ENCODE data around the gene CMTM7. TPM values are rescaled to one million over a fixed set of nuclear protein-coding genes. Genes with fewer than 3 reads are reported as not detected.
A peak's percentile ranks its signal among the peaks of the same experiment; 100 is the strongest.

Gene CMTM7
- total and polyA plus RNA-seq, 2 experiments from 2014 or later = 32.2 to 93.6 TPM

DNA sequence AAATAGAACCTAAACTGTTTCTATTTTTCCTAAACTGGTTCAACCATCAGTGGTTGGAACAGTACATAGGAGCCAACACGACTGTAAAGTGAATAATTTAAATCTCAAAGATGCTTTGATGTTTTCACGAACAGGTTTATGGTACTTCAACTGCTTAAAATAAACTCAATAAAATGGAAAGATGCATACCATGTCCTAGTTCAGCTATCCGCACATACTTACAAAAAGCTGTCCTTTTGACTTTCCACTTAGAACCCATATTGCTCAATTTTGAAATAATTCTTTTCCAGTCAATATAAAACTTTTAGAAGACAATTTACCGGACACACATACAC lies 110.1 kb downstream of the CMTM7 start:
- Histone ChIP-seq H2AFZ (peak overlapping the region; percentile 52), H3K9me2 (ENCODE audit: insufficient read depth) (no peaks in the 10 kb centered on the region), H3K27ac (ENCODE audit: low read depth) (peak overlapping the region; percentile 92), H3K27me3 (ENCODE audit: insufficient read depth) (no peaks in the 10 kb centered on the region), H3K36me3 (ENCODE audit: insufficient read depth) (no peaks in the 10 kb centered on the region), H3K4me3 (peak overlapping the region; percentile 89), H4K20me1 (replicated peaks; ENCODE audit: insufficient read depth) (0 out of 2 replicates have a peak, but pooled peaks cover 5% of the 10 kb centered on the region), H3K4me2 (peak overlapping the region; percentile 94), H3K79me2 (replicated peaks; ENCODE audit: insufficient read depth) (peaks cover 49% of the 10 kb centered on the region), H3K4me1 (ENCODE audit: insufficient read depth) (peaks cover 23% of the 10 kb centered on the region), H3F3A (replicated peaks; ENCODE audit: low read depth) (peaks cover 6% of the 10 kb centered on the region; the same call in 1 of the 2 replicates)
- ATAC-seq (no peak), DNase-seq (ENCODE audit: low spot score) (no peak)
- H3K4me3 Mint-ChIP-seq = peak overlapping the region; percentile 92
- TF ChIP-seq, protein P1, sequence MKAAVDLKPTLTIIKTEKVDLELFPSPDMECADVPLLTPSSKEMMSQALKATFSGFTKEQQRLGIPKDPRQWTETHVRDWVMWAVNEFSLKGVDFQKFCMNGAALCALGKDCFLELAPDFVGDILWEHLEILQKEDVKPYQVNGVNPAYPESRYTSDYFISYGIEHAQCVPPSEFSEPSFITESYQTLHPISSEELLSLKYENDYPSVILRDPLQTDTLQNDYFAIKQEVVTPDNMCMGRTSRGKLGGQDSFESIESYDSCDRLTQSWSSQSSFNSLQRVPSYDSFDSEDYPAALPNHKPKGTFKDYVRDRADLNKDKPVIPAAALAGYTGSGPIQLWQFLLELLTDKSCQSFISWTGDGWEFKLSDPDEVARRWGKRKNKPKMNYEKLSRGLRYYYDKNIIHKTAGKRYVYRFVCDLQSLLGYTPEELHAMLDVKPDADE (IDR thresholded peaks at IDR 0.05) = no peak
- no peak for TF ChIP-seq NANOG (IDR thresholded peaks at IDR 0.05; ENCODE audit: borderline replicate concordance)
- TF ChIP-seq JUNB (IDR thresholded peaks at IDR 0.05; ENCODE audit: unreplicated experiment) = no peak
- no peak for TF ChIP-seq ZNF331 (CRISPR knock-in tag; IDR thresholded peaks at IDR 0.05; ENCODE audit: low read depth)
- TF ChIP-seq CREB1 (CRISPR knock-in tag; IDR thresholded peaks at IDR 0.05; ENCODE audit: low read depth) = no peak
- TF ChIP-seq EZH2phosphoT487 (IDR thresholded peaks at IDR 0.05; ENCODE audit: unreplicated experiment) = no peak
- TF ChIP-seq, protein P2, sequence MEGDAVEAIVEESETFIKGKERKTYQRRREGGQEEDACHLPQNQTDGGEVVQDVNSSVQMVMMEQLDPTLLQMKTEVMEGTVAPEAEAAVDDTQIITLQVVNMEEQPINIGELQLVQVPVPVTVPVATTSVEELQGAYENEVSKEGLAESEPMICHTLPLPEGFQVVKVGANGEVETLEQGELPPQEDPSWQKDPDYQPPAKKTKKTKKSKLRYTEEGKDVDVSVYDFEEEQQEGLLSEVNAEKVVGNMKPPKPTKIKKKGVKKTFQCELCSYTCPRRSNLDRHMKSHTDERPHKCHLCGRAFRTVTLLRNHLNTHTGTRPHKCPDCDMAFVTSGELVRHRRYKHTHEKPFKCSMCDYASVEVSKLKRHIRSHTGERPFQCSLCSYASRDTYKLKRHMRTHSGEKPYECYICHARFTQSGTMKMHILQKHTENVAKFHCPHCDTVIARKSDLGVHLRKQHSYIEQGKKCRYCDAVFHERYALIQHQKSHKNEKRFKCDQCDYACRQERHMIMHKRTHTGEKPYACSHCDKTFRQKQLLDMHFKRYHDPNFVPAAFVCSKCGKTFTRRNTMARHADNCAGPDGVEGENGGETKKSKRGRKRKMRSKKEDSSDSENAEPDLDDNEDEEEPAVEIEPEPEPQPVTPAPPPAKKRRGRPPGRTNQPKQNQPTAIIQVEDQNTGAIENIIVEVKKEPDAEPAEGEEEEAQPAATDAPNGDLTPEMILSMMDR (conservative IDR thresholded peaks at IDR 0.05; ENCODE audit: low read depth in 2 of 2) = no peak
- no peak for TF ChIP-seq ZNF114 (CRISPR knock-in tag; IDR thresholded peaks at IDR 0.05)
- TF ChIP-seq, protein P3, sequence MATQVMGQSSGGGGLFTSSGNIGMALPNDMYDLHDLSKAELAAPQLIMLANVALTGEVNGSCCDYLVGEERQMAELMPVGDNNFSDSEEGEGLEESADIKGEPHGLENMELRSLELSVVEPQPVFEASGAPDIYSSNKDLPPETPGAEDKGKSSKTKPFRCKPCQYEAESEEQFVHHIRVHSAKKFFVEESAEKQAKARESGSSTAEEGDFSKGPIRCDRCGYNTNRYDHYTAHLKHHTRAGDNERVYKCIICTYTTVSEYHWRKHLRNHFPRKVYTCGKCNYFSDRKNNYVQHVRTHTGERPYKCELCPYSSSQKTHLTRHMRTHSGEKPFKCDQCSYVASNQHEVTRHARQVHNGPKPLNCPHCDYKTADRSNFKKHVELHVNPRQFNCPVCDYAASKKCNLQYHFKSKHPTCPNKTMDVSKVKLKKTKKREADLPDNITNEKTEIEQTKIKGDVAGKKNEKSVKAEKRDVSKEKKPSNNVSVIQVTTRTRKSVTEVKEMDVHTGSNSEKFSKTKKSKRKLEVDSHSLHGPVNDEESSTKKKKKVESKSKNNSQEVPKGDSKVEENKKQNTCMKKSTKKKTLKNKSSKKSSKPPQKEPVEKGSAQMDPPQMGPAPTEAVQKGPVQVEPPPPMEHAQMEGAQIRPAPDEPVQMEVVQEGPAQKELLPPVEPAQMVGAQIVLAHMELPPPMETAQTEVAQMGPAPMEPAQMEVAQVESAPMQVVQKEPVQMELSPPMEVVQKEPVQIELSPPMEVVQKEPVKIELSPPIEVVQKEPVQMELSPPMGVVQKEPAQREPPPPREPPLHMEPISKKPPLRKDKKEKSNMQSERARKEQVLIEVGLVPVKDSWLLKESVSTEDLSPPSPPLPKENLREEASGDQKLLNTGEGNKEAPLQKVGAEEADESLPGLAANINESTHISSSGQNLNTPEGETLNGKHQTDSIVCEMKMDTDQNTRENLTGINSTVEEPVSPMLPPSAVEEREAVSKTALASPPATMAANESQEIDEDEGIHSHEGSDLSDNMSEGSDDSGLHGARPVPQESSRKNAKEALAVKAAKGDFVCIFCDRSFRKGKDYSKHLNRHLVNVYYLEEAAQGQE (IDR thresholded peaks at IDR 0.05; ENCODE audit: unreplicated experiment) = no peak
- TF ChIP-seq POLR2AphosphoS5 (IDR thresholded peaks at IDR 0.05; ENCODE audit: low read depth) = no peak
- no peak for TF ChIP-seq EZH2 (IDR thresholded peaks at IDR 0.05; ENCODE audit: low read depth, unreplicated experiment)
- TF ChIP-seq, protein P4, sequence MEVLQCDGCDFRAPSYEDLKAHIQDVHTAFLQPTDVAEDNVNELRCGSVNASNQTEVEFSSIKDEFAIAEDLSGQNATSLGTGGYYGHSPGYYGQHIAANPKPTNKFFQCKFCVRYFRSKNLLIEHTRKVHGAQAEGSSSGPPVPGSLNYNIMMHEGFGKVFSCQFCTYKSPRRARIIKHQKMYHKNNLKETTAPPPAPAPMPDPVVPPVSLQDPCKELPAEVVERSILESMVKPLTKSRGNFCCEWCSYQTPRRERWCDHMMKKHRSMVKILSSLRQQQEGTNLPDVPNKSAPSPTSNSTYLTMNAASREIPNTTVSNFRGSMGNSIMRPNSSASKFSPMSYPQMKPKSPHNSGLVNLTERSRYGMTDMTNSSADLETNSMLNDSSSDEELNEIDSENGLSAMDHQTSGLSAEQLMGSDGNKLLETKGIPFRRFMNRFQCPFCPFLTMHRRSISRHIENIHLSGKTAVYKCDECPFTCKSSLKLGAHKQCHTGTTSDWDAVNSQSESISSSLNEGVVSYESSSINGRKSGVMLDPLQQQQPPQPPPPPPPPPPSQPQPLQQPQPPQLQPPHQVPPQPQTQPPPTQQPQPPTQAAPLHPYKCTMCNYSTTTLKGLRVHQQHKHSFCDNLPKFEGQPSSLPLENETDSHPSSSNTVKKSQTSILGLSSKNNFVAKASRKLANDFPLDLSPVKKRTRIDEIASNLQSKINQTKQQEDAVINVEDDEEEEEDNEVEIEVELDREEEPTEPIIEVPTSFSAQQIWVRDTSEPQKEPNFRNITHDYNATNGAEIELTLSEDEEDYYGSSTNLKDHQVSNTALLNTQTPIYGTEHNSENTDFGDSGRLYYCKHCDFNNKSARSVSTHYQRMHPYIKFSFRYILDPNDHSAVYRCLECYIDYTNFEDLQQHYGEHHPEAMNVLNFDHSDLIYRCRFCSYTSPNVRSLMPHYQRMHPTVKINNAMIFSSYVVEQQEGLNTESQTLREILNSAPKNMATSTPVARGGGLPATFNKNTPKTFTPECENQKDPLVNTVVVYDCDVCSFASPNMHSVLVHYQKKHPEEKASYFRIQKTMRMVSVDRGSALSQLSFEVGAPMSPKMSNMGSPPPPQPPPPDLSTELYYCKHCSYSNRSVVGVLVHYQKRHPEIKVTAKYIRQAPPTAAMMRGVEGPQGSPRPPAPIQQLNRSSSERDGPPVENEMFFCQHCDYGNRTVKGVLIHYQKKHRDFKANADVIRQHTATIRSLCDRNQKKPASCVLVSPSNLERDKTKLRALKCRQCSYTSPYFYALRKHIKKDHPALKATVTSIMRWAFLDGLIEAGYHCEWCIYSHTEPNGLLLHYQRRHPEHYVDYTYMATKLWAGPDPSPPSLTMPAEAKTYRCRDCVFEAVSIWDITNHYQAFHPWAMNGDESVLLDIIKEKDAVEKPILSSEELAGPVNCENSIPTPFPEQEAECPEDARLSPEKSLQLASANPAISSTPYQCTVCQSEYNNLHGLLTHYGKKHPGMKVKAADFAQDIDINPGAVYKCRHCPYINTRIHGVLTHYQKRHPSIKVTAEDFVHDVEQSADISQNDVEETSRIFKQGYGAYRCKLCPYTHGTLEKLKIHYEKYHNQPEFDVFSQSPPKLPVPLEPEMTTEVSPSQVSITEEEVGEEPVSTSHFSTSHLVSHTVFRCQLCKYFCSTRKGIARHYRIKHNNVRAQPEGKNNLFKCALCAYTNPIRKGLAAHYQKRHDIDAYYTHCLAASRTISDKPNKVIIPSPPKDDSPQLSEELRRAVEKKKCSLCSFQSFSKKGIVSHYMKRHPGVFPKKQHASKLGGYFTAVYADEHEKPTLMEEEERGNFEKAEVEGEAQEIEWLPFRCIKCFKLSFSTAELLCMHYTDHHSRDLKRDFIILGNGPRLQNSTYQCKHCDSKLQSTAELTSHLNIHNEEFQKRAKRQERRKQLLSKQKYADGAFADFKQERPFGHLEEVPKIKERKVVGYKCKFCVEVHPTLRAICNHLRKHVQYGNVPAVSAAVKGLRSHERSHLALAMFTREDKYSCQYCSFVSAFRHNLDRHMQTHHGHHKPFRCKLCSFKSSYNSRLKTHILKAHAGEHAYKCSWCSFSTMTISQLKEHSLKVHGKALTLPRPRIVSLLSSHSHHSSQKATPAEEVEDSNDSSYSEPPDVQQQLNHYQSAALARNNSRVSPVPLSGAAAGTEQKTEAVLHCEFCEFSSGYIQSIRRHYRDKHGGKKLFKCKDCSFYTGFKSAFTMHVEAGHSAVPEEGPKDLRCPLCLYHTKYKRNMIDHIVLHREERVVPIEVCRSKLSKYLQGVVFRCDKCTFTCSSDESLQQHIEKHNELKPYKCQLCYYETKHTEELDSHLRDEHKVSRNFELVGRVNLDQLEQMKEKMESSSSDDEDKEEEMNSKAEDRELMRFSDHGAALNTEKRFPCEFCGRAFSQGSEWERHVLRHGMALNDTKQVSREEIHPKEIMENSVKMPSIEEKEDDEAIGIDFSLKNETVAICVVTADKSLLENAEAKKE (CRISPR knock-in tag; IDR thresholded peaks at IDR 0.05) = no peak
- TF ChIP-seq STAT1 (IDR thresholded peaks at IDR 0.05; ENCODE audit: unreplicated experiment) = no peak
- peaks cover 24% of the 10 kb centered on the region for H3K4me1 Mint-ChIP-seq
- no peaks in the 10 kb centered on the region for H3K27me3 Mint-ChIP-seq (ENCODE audit: insufficient read depth, low read depth, poor library complexity)
- H3K36me3 Mint-ChIP-seq (ENCODE audit: low read depth) = peaks cover 1% of the 10 kb centered on the region; the same call in 2 of the 3 replicates
- H3K27ac Mint-ChIP-seq = peak overlapping the region; percentile 35; the same call in 1 of the 2 replicates
- no peaks in the 10 kb centered on the region for H3K9me3 Mint-ChIP-seq
